ENCODE results near the gene SLC29A2. TPM values are rescaled to one million over a fixed set of nuclear protein-coding genes. Genes with fewer than 3 reads are reported as not detected.

Gene SLC29A2, protein sequence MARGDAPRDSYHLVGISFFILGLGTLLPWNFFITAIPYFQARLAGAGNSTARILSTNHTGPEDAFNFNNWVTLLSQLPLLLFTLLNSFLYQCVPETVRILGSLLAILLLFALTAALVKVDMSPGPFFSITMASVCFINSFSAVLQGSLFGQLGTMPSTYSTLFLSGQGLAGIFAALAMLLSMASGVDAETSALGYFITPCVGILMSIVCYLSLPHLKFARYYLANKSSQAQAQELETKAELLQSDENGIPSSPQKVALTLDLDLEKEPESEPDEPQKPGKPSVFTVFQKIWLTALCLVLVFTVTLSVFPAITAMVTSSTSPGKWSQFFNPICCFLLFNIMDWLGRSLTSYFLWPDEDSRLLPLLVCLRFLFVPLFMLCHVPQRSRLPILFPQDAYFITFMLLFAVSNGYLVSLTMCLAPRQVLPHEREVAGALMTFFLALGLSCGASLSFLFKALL
- total RNA-seq = 10 to 100 TPM; 10.0 to 11.1 TPM

DNA sequence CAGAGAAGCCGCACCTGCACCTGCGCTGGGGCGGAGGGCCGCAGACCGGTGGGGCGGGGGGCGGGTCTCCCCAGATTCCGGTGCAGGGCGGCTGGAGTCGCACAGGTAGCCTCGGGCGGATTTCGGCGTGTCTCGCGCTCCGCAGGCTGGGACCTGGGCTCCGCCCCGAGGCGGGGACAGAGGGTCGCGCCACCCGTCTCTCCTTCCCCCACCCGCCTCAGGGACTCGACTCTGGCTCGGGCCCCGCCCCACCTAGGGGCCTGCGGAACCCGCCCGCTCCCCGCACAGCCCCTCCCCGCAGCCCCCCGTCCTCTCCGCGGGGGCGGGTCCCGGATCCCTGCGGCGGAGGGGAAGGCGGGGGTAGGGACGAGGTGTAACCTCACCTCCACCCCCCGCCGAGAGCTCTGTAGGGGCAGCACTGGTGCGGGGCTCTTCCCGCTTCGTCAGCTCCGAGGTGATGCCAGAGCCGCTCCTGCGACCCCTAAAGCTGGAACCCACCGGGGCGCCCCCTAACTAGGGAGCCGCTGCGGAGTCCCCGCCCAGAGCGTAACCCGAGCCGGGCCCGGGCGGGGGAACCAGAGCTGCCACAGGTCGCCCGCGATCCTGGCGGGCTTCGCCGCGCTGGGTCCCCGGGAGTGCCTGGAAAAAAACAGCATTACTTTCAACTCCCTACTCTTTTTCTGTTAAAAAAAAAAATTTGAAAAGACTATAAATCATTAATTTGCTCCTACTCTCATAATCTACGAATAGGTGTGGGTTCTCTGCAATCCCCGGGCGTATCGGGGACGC is at the start of gene SLC29A2:
SLC29A2 (minus strand) TSS at position 134 of the 789 bp plus-strand sequence. CDS start 169 bp downstream, outside the sequence.
- Mint-ChIP-seq H3K27ac (peak within 1 kb of the TSS; percentile 92), H3K9me3 (ENCODE audit: insufficient read depth) (no peaks in the 10 kb centered on the region)
- CTCF ChIA-PET = interaction anchor here (1.0 to 4.7 kb wide), 8 partner anchors 9 to 60 kb away, joined by 3 to 37 read pairs (median 9); partner anchors contain the start of gene B4GAT1

DNA sequence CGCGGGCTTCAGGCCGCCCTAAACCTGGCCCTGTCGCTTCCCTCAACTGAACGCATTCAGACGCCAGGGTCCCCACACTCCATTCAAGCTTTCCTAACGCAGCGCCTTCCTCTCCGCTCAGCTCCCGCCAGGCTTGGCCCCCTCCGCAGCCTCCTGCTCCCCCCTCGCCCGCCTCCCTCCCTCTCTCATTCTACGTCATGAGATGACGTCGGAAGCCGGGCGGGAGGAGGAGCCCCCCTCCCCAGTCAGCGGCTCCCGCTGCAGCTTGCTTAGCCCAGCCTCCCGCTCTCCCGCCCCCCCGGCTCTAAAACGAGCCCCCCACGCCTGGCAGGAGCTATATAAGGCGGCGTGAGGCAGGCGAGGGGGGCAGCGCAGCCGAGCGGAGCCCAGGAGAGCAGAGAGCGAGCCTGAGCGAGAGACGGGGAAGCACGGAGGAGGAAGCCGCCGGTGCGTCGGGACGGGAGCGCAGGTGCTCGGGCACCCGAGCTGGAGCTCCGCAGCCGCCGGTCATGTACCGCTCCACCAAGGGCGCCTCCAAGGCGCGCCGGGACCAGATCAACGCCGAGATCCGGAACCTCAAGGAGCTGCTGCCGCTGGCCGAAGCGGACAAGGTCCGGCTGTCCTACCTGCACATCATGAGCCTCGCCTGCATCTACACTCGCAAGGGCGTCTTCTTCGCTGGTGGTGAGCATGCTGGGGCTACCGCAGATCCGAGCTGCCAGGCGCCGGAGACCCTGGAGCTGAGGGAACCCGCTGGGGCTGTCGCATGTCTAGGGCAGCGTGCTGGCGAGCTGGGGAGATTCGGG is 49.3 kb upstream of the SLC29A2 start, which contains the start of gene NPAS4:
NPAS4 (plus strand) TSS at position 365 of the 806 bp plus-strand sequence; CDS start at position 510, 145 bp downstream.
- Mint-ChIP-seq H3K27ac (no peak within 1 kb of the TSS), H3K4me3 (no peak within 1 kb of the TSS), H3K9me3 (ENCODE audit: insufficient read depth) (peaks cover 5% of the 10 kb centered on the region), H3K27me3 (ENCODE audit: low read depth) (peaks cover 24% of the 10 kb centered on the region), H3K36me3 (ENCODE audit: low read depth) (no peaks in the 10 kb centered on the region), H3K4me1 (ENCODE audit: low read depth) (peaks cover 13% of the 10 kb centered on the region)
- DNase-seq (no peak), ATAC-seq (no peak)
- POLR2A ChIA-PET = interaction anchor here (1.0 to 1.1 kb wide), 2 partner anchors 16 to 59 kb away, joined by 3 to 4 read pairs; partner anchors contain the start of gene DPP3
- CTCF ChIA-PET = interaction anchor here (0.8 to 2.2 kb wide), 12 partner anchors 9 to 257 kb away, joined by 3 to 22 read pairs (median 6); partner anchors contain the start of genes DPP3, MRPL11, RBM4B and YIF1A

More for the DNA sequence above, at the start of gene SLC29A2:
- DNase-seq (peak; percentile 91), ATAC-seq (peak; percentile 87)
- peak within 1 kb of the TSS; percentile 86 for H3K4me3 Mint-ChIP-seq
- POLR2A ChIA-PET = interaction anchor here (0.6 to 2.4 kb wide), 14 partner anchors 12 to 294 kb away, joined by 3 to 10 read pairs (median 4); partner anchors contain the start of genes BRMS1, CCDC87, CCS and MRPL11
- peaks cover 27% of the 10 kb centered on the region for H3K4me1 Mint-ChIP-seq (ENCODE audit: low read depth)
- peaks cover 3% of the 10 kb centered on the region for H3K36me3 Mint-ChIP-seq (ENCODE audit: low read depth)
- peaks cover 3% of the 10 kb centered on the region for H3K27me3 Mint-ChIP-seq (ENCODE audit: low read depth)

DNA sequence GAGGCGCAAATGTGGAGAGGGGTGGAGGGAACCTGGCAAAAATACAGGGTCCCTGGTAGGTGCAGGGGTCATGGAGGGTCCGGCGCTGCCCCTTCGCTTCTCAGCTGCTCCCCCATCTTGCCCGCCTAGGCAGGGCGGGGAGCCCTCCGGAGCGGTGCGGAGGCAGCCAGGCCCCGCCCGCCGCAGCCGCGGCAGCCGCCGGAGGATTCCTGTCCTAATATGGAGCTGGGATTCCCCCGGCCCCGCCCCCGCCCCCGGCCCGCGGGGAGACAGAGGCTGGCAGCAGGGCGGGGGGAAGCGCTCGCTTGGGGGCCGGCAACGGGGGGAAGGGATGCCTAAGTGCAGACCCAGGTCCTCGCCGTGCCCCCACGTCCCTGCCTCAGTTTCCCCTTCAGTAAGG is 48.3 kb upstream of the SLC29A2 start:
- H3K27me3 Mint-ChIP-seq (ENCODE audit: low read depth) = peaks cover 26% of the 10 kb centered on the region
- H3K9me3 Mint-ChIP-seq (ENCODE audit: insufficient read depth) = peaks cover 5% of the 10 kb centered on the region
- CTCF ChIA-PET = interaction anchor here (0.9 to 1.1 kb wide), 2 partner anchors 11 to 18 kb away, joined by 3 to 4 read pairs; no protein-coding TSS in a partner anchor
- DNase-seq (no peak), ATAC-seq (no peak)
- no peak overlapping the region for H3K4me3 Mint-ChIP-seq
- POLR2A ChIA-PET = no interaction called here
- H3K27ac Mint-ChIP-seq = no peak overlapping the region
- peaks cover 13% of the 10 kb centered on the region for H3K4me1 Mint-ChIP-seq (ENCODE audit: low read depth)
- H3K36me3 Mint-ChIP-seq (ENCODE audit: low read depth) = no peaks in the 10 kb centered on the region

- ATAC-seq = no peak
- H3K9me3 Mint-ChIP-seq (ENCODE audit: insufficient read depth) = peaks cover 5% of the 10 kb centered on the region
- no peak overlapping the region for H3K4me3 Mint-ChIP-seq
- no peak for DNase-seq
- peaks cover 13% of the 10 kb centered on the region for H3K4me1 Mint-ChIP-seq (ENCODE audit: low read depth)
- no peak overlapping the region for H3K27ac Mint-ChIP-seq
- peaks cover 33% of the 10 kb centered on the region for H3K27me3 Mint-ChIP-seq (ENCODE audit: low read depth)
- CTCF ChIA-PET = interaction anchor here (0.9 to 2.3 kb wide), 8 partner anchors 10 to 259 kb away, joined by 3 to 27 read pairs (median 5); partner anchors contain the start of genes MRPL11, PELI3 and RBM4B
- POLR2A ChIA-PET = no interaction called here
- no peaks in the 10 kb centered on the region for H3K36me3 Mint-ChIP-seq (ENCODE audit: low read depth)
Measured at GRCh38 chr11:66418986-66419308, 47.4 kb upstream of the SLC29A2 start.

DNA sequence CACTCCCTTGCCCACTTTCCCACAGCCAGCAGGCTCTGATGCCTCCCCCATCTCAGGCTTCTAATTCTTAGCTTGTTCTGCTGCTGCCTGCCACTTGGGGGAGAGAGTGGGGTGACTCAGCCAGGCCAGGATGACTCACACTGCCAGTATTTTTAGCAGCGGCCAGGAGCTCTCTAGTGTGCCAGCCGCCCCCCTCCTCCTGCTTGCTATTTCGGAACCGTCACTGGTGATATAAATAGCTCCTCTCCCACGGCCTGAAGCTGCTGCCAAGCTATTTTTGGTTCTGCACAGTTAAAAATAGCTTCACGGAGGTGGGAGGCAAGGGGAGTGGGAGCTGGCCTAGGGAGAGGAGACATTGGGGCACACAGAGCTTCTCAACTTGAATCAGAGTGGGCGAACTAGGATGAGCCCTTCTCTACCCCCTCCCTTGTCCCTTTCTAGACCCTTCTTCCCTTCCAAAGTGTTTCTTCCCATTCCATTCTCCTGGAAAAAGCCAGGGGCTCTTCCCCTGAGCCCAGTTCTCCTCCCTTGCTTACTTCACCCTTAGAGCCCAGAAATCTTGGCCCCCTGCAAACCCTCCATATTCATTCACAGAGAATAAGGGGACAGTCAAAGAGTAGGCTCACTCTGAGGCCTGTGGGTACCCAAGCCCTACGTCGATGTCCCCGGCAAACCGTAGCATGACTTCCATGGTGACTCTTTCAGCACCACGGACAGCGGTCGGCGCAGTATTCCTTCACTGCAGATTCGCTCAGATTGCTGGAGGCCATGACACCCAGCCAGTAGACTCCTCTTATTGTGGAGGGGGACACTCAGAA is 46.8 kb upstream of the SLC29A2 start:
- Mint-ChIP-seq H3K4me1 (ENCODE audit: low read depth) (peaks cover 13% of the 10 kb centered on the region), H3K36me3 (ENCODE audit: low read depth) (no peaks in the 10 kb centered on the region), H3K27ac (no peak overlapping the region), H3K4me3 (no peak overlapping the region), H3K27me3 (ENCODE audit: low read depth) (peaks cover 37% of the 10 kb centered on the region), H3K9me3 (ENCODE audit: insufficient read depth) (peaks cover 5% of the 10 kb centered on the region)
- DNase-seq (peak; percentile 82), ATAC-seq (peak; percentile 58)
- ChIA-PET POLR2A (interaction anchor here (2.5 kb wide), 1 partner anchor 20 kb away, joined by 10 read pairs; the partner anchor contains the start of gene MRPL11), CTCF (interaction anchor here (0.7 to 2.3 kb wide), 12 partner anchors 8 to 261 kb away, joined by 3 to 27 read pairs (median 4); partner anchors contain the start of genes MRPL11, PELI3 and RBM4B)

- peaks cover 5% of the 10 kb centered on the region for H3K9me3 Mint-ChIP-seq (ENCODE audit: insufficient read depth)
- no peak for ATAC-seq
- ChIA-PET CTCF (interaction anchor here (1.0 to 2.3 kb wide), 4 partner anchors 9 to 263 kb away, joined by 3 to 27 read pairs (median 4); partner anchors contain the start of gene MRPL11), POLR2A (interaction anchor here (2.5 kb wide), 1 partner anchor 22 kb away, joined by 10 read pairs; the partner anchor contains the start of gene MRPL11)
- H3K27me3 Mint-ChIP-seq (ENCODE audit: low read depth) = peaks cover 39% of the 10 kb centered on the region
- H3K4me3 Mint-ChIP-seq = no peak overlapping the region
- H3K27ac Mint-ChIP-seq = no peak overlapping the region
- DNase-seq = no peak
- H3K4me1 Mint-ChIP-seq (ENCODE audit: low read depth) = peaks cover 13% of the 10 kb centered on the region
- no peaks in the 10 kb centered on the region for H3K36me3 Mint-ChIP-seq (ENCODE audit: low read depth)
Measured at GRCh38 chr11:66417000-66417399, 45.4 kb upstream of the SLC29A2 start.

DNA sequence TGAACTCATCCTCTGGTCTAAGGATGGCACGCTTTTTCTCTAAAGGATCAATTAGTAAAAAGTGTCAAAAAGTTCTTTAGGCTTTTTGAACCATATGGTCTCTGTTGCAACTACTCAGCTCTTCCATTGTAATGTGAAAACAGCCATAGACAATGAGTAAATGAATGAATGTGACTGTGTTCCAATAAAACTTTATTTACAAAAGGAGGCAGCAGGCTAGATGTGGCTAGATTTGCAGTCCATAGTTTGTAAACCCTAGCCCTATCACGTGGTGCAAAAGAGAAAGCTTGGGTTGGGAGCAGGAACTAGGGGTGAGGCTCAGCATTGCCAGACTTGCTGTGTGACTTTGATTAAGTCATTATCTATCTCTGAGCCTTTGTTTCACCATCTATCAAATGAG is 43.9 kb upstream of the SLC29A2 start:
- POLR2A ChIA-PET = no interaction called here
- ATAC-seq = no peak
- Mint-ChIP-seq H3K4me3 (no peak overlapping the region), H3K9me3 (ENCODE audit: insufficient read depth) (peaks cover 5% of the 10 kb centered on the region), H3K27ac (no peak overlapping the region), H3K27me3 (ENCODE audit: low read depth) (peaks cover 38% of the 10 kb centered on the region), H3K36me3 (ENCODE audit: low read depth) (no peaks in the 10 kb centered on the region), H3K4me1 (ENCODE audit: low read depth) (peaks cover 13% of the 10 kb centered on the region)
- no peak for DNase-seq
- CTCF ChIA-PET = interaction anchor here (0.7 to 1.4 kb wide), 3 partner anchors 14 to 27 kb away, joined by 3 to 5 read pairs (median 3); no protein-coding TSS in a partner anchor

GRCh38 chr11:66414120-66414934 is 42.8 kb upstream of the SLC29A2 start:
- peaks cover 14% of the 10 kb centered on the region for H3K4me1 Mint-ChIP-seq (ENCODE audit: low read depth)
- ChIA-PET CTCF (interaction anchor here (1.1 to 1.4 kb wide), 4 partner anchors 15 to 264 kb away, joined by 3 to 5 read pairs (median 4); no protein-coding TSS in a partner anchor), POLR2A (interaction anchor here (0.7 kb wide), 1 partner anchor 23 kb away, joined by 3 read pairs; no protein-coding TSS in a partner anchor)
- no peak overlapping the region for H3K27ac Mint-ChIP-seq
- no peak overlapping the region for H3K4me3 Mint-ChIP-seq
- DNase-seq (no peak), ATAC-seq (no peak)
- H3K9me3 Mint-ChIP-seq (ENCODE audit: insufficient read depth) = peaks cover 5% of the 10 kb centered on the region
- H3K27me3 Mint-ChIP-seq (ENCODE audit: low read depth) = peaks cover 31% of the 10 kb centered on the region
- H3K36me3 Mint-ChIP-seq (ENCODE audit: low read depth) = no peaks in the 10 kb centered on the region

- H3K27me3 Mint-ChIP-seq (ENCODE audit: low read depth) = peaks cover 24% of the 10 kb centered on the region
- POLR2A ChIA-PET = no interaction called here
- ATAC-seq (no peak), DNase-seq (no peak)
- no peak overlapping the region for H3K4me3 Mint-ChIP-seq
- CTCF ChIA-PET = interaction anchor here (1.1 kb wide), 1 partner anchor 266 kb away, joined by 3 read pairs; no protein-coding TSS in a partner anchor
- H3K36me3 Mint-ChIP-seq (ENCODE audit: low read depth) = no peaks in the 10 kb centered on the region
- no peak overlapping the region for H3K27ac Mint-ChIP-seq
- no peaks in the 10 kb centered on the region for H3K9me3 Mint-ChIP-seq (ENCODE audit: insufficient read depth)
- H3K4me1 Mint-ChIP-seq (ENCODE audit: low read depth) = peaks cover 13% of the 10 kb centered on the region
Measured at GRCh38 chr11:66413167-66413566, 41.6 kb upstream of the SLC29A2 start.
